ENCODE measurements around the gene KCTD1.

KCTD1 gene

DNA sequence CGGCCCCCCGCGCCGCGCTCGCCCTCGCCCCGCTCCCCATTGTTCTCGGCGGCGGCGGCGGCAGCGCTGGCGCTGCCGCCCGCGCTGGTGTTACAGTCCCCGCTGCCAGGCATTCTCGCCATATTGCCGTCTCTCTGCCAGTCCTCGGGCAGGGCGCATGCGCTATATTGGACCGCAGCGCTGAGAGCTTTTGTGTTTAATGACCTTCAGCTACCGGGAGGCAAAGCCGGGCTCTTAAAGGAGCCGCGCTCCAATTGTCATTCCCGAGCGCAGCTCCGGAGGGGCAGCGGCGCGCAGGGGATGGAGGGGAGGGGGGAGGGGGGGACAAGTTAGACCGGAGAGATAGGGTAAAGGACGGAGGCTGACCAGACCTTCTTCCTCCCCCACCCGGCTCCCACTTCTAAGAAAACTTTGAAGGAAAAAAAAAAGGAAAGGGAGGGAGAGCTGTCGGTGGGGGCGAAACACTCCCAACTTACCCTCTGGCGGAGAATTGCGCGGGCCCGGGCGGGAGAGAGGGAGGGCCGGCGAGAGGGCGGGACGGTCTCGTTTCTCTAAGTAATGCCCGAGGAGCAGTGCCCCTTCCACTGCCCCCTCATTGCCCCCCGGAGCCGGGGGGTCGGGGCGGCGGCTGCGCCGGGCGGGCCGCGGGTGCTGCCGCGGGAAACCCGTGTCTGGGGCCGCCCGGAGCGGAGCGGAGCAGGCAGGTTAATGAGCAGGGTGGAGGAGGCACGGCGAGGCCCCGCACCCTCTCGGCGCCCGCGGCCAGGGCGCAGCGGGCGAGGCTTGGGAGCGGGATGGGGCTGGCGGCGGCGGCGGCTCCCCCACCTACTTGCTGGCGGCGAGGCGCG, at the start of gene KCTD1:
Gene KCTD1 (minus strand): TSS at position 139 of the 848 bp plus-strand sequence. CDS start 17 bp downstream, at position 122.
- FAIRE-seq = no peak

DNA sequence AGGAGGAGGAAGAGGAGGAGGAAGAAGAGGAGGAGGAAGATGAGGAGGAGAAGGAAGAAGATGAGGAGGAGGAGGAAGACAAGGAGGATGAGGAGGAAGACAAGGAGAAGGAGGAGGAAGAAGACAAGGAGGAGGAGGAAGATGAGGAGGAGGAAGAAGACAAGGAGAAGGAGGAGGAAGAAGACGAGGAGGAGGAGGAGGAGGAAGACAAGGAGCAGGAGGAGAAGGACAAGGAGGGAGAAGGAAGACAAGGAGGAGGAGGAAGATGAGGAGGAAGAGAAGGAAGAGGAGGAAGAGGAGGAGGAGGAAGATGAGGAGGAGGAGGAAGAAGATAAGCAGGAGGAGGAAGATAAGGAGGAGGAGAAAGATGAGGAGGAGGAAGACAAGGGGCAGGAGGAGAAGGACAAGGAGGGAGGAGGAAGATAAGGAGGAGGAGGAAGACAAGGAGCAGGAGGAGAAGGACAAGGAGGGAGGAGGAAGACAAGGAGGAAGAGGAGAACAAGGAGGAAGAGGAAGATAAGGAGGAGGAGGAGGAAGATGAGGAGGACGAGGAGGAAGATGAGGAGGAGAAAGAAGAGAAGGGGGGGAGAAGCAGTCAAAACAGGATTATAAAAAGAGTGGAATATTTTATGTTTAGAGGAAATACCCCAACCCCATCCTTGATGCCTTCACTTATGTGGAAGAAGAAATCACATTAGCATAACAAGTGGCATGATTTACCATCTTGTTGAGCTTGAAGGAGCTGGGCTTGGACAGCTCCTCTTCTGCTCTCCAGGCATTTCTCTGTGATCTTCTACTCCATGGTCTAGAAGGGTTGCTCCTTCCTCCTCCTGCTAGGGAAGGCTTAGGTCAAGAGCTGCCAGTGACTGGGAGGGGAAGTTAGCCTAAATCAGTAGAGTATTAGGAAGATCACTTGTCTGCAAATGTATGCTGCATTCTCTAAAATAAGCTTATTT, 45.3 kb upstream of the KCTD1 start:
- no peak for FAIRE-seq

DNA sequence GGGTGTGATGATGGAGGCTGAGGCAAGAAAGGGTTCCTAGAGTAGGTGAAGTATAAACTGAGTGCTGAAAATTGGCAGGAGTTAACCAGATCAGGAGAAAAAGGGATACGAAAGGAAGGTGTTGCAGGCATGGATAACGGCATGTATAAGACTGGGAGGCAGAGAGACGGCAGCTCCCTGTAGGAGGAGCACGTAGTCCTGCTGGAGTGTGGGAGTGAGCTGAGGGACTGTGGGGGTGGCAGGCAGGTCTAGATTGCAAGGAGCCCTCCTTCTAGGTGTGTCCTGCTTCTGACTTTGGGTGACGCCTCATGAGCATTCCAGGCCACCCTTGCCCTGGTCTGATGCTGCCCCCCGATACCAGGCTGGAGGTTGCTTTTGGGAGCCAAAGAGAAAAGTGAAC, 36.4 kb upstream of the KCTD1 start:
- no peak for FAIRE-seq

DNA sequence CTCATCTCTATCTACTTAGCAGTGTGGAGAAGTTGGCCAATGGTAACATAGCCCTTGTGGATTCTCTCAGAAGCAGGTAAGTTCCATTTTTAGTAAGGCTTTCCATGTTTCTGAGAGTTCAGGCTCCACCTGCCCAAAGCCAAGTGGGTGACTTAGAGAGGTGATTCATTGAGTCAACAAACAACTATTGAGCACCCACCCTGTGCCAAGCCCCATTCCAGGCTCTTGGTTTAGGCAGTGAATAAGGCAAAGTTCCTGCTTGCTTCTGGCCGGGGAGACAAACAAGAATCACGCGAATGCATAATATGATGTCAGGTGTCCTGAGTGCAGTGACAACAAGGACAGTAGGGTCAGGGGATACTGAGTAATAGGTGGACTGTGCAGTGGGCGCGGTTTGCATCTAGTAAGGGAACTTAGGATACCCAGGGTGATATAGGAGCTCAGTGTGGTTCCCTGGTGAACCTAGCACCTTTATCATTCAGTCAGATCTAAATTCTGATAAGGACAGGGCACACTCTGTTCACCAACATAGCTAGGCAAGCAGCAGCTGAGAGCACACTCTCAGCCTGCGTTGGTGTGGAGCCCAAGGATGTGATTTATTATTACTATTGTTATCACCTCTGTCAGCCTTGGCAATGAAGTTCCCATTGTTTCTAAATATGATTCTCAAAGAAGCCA, 31.7 kb upstream of the KCTD1 start:
- no peak for FAIRE-seq

DNA sequence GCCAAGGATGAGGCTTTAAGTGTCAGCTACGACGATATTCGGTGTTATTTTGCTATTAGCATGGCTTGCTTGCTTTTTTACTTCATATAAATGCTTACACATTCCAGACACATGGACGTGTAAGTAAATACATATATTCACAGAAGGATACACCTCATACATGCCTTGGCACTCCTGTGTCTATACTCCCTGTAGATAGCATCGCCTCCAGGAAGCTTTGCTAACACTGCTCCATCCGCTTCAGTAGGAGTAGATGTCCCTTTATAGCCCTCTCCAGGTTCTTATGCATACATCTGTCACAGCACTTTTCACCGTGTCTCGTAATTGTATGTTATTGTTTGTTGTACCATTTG, 27.5 kb upstream of the KCTD1 start:
- FAIRE-seq = no peak

DNA sequence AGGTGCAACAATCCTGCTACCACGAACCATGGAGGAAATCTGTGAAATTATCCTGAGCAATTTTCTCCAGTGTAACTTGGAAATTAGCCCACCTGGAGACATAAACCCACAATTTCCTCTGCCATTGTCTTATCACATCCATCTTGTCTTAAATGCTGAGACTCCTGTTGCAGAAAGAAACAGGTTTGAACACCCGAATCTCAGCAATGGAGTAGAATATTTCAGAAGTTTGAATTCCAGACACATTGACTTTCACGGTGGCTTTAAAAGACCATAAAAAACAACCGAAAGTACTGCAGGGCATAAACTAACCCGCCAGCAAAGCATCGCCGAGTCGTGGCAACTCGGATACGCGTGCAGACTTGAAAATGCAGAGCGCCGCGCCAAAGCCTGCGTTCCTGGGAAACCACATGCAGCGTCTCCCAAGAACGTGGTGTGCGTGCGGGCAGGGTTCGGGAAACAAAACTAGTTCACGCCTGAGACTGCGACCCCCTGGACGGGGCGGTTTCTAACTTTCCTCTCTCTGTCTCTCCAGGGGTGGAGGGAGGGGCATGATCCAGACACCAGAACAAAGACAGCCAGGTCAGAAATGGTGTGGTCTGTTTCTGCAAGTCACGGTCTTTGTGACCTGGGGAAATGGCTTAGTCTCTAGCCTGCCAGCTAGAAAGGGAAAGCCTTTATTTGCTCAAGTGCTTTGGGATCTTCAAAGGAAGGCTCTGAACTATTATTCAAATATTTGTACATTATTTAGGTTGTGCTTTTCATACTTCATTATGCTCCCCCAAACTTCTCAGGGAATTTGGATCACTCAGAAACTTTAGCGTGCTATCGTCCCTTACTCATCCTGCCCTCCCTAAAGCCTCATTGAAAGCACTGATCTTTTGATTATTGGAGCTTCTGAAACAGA, 26.9 kb upstream of the KCTD1 start:
- no peak for FAIRE-seq

DNA sequence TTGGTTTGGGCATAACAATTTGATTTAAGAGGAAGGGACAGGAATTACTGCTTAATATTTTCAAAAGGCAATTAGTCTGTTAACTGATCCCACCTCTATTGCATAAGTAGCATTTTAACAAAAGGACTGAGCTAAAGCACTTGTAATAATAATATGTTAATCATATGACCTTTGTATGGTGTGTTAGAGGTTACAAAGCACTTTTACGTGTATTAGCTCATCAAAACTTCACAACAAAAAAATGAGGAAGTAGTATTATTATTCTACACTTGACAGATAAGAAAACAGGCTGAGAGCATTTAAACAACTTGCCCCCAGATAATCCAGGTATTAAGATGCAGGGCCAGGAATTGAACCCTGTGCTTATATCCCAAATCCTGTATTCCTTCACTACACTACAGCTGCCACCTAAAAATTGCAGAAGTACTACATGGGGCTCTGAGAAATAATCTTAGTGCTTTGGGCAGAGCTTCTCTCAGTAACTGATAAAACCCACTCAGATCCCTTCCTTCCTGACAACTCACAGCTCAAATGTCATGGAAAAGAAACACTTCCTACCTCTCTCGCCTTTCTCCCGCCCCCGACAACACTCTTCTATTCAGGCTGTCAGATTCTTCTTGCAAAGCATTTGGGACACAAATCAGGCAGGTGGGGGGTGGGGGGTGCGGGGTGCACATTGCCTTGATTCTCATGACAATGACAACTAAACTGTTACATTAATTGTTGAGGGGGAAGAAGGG, 20.7 kb upstream of the KCTD1 start:
- no peak for FAIRE-seq

DNA sequence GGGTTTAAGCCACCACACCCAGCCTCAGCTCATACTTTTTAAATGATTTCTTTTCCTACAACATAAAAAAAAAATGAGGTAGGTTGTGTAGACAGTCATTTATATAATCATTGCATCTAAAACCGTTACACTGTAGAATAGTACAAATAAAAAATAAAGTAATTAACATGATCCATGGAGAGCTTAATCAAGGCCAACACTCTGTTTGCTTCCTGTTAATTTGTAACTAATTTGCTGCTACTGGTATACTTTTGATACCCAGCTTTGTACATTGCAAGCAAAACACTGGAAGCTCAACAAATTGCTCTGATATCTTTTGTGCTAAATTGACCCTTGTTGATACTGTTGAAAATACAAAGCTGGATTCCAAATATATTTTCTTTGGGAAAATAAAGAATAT, 20.2 kb upstream of the KCTD1 start:
- no peak for FAIRE-seq

DNA sequence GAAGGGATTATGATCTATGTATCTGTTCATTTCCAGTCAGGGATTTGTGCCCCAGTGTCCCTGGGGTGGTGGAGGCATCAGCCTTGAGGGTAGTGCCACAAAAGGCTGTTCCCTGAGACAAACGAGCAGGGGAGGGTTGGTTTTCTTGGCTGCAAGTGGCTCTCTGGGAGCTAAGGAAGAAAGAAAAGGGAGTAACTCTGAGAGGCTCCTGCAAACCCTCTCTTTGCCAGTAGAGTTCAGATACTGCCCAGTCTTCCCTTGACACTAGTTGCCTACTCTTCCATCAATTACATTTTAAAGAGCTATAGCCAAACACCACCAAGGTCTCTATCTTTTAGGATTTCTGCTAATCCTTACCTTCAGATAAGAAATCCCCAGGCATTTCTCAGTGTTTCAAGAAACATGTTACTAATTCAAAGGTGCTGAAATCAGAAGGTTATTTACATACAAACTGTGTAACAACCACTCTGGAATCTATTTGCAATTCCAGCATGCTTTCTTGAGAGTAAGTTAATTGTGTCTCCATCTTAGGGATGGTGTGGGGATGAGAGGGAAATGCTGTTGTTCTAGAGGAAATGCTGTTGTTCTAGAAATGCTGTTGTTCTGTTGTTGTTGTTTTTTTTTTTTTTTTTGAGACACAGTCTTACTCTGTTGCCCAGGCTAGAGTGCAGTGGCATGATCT, 18.7 kb upstream of the KCTD1 start:
- no peak for FAIRE-seq

DNA sequence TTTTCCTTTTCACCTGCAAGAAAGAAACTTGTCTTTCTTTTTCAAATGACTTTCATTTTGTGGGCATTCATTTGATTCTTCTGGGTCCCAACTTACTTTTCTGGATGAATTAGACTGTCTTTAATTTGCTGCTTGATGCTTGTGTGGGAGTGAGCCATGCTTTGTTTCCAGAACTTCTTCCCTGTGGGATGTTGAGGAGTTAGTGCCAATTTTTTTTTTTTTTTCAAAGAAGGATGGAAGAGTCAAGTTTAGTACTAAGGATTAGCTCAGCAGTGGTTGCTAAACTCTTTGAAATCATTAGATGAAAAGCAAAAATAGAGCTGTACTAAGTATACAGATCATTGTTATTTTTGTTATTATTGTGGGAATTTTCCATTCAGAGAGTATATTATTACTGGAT, 17.2 kb upstream of the KCTD1 start:
- no peak for FAIRE-seq

DNA sequence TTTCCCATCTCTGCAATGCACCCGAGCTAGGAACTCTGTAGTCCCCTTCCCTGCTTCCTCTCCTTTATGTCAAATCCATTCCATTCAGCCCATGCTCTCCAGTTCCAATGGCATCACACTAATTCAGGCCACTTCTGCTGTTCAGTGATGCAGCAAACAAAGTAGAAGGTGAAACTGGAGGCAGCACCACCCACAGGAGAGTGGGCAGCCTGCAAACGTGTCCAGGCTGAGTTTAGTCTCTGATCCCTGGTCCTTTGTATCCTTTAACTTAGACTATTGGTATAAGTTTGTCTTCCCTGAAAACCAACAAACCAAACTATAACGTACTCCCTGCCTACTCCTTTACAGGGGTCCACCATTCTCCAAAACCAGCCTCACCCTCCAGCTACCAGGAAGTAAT, 14.7 kb upstream of the KCTD1 start:
- FAIRE-seq = no peak

DNA sequence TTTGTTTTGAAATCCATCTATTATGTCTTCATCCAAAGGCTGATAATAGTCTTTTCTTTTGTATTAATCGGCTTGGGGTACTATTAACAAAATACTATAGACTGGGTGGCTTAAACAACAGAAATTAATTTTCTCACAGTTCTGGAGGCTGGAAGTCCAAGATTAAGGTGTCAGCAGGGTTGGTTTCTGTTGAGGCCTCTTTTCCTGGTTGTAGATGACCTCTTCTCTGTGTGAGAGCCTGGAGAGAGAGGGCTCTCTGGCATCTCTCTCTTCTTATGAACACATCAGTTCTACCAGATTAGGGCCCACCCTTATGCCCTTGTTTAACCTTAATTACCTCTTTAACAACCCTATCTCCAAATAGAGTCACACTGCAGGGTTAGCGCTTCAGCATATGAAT, 14.2 kb upstream of the KCTD1 start:
- no peak for FAIRE-seq

DNA sequence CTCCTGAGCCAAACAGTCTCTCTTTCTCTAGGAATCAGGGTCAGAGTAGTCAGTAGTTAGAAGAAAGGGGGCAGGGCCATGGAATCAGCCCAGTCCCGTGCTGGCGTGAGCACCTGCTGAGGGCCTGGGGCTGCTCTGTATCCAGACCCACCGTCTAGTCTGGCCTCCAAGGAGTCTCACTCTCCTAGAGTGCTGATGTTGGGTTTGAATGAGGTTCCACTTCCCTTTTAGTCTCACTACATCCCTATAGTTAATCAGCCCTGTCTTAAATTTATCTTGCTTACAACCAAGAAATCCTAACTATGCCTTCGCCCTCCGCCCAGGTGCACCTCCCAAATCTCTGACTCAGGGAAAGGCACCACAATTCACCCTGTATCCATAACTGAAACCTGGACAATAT, 13.4 kb upstream of the KCTD1 start:
- no peak for FAIRE-seq

DNA sequence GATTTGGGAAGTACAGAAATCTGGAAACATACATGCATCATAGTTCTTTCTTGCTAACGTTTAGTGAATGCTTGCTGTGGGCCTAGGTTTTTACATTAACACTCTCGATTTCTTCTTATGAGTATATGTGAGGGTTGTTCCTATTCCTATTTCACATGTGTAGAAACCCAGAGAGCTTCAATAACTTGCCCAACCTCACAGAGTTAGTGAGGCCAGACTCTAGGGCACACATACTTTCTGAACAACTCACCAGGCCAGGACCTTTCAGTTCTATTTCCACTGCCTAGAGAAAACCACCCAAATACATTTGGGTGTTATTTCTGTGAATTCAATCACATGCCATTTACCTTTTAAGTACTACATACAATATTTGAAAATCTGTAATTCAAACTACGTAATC, 8.2 kb upstream of the KCTD1 start:
- FAIRE-seq = no peak

DNA sequence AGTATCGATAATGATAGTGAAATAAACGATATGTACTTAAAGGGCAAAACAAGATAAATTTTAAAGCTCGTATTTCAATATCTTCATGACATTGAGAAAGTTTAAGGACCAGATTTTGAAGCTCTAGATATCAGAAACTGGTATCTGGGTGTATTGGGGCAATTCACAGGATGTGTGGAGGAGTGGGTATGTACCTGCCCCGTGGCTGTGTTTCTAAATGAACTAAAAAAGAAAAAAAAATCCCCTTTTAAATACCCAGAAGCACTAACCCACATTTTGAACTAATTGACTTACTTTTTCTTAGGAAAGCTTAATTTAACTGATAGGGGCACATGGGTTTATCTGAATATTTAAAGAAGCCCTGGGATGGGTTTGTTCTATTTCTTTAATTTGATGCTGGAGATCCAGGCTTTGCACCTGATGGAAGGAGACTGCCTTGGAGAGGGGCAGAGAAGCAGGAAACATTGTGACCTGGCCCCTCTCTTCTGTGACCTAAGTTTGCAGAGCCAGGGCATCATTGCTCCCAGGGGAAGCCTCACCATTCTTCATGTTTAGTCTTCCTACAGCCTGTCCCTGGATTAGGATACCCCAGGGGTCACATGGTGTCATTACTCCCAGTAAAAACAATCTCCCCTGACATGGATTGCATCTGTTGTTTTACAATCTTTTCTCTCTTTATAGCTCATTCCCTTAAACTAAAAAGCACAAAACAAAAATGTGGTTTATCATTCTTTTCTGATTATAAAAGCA, 7.6 kb upstream of the KCTD1 start:
- FAIRE-seq = no peak

DNA sequence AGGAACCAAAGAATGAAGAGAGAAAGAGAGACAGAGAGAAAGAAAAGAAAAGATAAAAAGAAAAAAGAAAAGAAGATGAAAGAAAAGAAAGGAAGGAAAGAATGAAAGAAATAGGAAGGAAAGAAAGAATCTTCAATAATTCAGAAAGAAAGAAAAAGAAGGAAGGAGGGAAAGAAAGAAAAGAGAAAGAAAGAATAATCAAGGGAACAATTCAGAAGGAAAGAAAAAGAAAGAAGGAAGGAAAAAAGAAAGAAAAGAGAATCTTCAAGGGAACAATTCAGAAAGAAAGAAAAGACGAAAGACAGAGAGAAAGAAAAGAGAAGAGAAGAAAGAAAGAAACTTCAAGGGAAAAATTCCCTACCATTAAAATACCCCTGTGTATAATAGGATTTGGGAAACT, 5.6 kb upstream of the KCTD1 start:
- FAIRE-seq = no peak

DNA sequence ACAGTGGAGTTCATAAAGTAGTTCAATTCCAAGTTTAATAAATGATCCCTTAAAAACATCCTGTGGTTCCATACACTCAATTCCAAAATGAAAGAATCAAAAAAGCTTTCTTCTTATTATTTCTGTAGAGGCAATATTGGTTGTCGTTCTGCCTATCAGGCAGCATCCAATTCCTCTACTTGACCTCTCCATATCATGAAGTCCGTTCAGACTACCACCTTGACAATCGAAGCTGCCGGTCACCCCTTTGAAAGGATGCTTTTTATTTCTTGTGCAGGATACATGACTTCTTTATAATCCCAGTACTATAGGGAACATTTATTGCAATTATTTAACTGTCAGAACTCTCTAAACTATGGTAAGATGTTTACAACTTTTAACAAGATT, 3.3 kb upstream of the KCTD1 start:
- FAIRE-seq = no peak

DNA sequence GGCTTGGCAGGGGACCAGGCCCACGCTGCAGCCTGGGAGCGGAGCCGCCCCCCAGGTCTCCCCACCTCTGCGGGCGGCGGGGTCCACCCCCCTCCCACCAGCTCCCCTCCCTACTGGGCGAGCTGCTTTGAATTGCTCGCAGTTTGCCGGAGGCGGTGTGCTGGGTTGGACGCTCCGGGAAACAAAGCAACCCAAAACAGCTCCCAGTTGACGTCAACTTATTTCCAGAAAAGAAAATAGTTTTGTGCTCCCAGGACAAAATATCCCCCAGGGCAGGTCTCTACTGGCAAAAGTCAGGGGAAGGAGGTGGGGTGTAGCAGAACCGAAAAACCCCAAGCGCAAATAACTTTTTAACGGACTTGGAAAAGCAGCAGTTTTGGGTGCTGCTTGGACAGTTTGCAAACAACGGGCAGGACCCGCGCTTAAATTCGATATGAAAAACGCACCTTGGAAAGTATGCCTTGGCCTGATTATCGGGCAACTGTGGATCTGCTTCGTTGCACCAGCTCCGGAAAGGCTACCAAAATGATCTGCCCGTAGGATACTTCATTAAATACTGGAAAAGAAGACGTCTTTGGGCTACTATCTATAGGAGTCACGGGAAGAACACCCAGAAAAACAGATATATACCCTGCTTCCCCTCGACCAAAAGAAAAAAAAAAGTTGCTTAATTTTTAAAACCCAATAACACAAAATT, 2.8 kb upstream of the KCTD1 start:
- no peak for FAIRE-seq

DNA sequence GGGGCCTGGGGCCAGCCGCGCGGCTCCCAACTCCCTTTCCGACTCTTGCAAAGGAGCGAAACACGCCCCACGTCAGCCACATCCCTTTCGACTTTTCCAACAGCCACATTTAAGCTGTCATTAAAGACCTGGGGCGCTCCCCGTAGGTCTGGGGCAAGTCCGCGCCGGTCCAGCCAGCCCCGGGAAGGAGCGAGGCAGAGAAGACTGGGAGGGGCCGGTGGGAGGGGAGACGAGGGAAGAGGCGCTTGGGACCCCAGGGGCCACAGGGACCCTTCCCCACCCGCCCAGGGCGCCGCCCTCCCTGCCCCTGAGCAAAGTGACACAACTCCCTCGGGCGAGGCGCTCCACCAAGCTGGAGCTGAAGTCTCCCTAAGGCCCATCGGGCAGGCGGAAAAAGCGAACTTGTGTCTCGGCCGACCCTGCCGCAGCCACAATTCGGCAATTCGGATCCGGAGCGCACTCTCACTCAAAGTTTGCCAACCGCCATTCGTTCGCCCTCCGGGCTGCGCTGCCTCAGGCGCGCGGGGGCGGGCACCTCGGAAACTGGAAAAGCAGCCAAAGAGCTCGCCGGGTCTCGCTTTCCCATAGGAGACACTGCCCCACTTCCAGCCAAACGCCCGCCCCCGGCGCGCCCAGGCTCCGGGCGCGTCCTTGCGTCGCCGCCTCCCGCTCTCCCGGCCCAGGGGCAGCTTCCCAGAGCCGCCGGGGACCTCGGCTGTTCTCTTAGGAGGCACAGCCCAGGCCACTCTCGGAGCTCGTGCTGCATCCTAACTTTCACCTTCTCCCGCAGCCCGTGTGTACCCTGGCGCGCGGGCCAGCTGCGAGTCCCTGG, 1.1 kb upstream of the KCTD1 start:
- FAIRE-seq = no peak
